HAP-1 (cell line): ENCODE measurements around the gene RAB7B.

ENCODE experiments used
- DNase-seq, 2 experiments: peaks; one replicate each; pipeline ENCODE4 v3.0.0-alpha.2; 2016 to 2020; ENCODE audit warnings: low spot score in 2 of 2
- H3K27me3 ChIP-seq: fragments of 250-450 bp; sonication (Bioruptor Pico); 2 replicates; pipeline ENCODE4 v1.5.1; 2020; ENCODE audit warnings: low read depth, mild to moderate bottlenecking, moderate library complexity
- H3K36me3 ChIP-seq: fragments of 250-450 bp; sonication (Bioruptor Pico); replicated peaks from 2 replicates; pipeline ENCODE4 v1.5.1; 2020; ENCODE audit warnings: mild to moderate bottlenecking
- H3K4me1 ChIP-seq: fragments of 250-450 bp; sonication (Bioruptor Pico); 2 replicates; pipeline ENCODE4 v1.5.1; 2020; ENCODE audit warnings: mild to moderate bottlenecking
- H3K4me3 ChIP-seq: fragments of 250-450 bp; sonication (Bioruptor Pico); 2 replicates; pipeline ENCODE4 v1.5.1; 2020; ENCODE audit warnings: mild to moderate bottlenecking, moderate library complexity
- H3K9me3 ChIP-seq: fragments of 250-450 bp; sonication (Bioruptor Pico); 2 replicates; pipeline ENCODE4 v1.5.1; 2020; ENCODE audit warnings: mild to moderate bottlenecking, moderate library complexity
- in situ Hi-C: fragments of 300-500 bp; cut with MboI; formaldehyde crosslinking; loops from 3 replicates; pipeline ENCODE4 v1.14.3; 2020; ENCODE audit warnings: low sequenced_read_pairs, inconsistent platforms, mixed read lengths

RAB7B gene

GRCh38 chr1:205936311-205936710 lies 66.9 kb downstream of the RAB7B start:
- Histone ChIP-seq H3K4me3 (no peak overlapping the region), H3K27me3 (no peaks in the 10 kb centered on the region), H3K4me1 (peaks cover 13% of the 10 kb centered on the region), H3K36me3 (no peaks in the 10 kb centered on the region), H3K9me3 (no peaks in the 10 kb centered on the region)
- DNase-seq = no peak
- in situ Hi-C loops = no loop called here

GRCh38 chr1:205935869-205936268 lies 67.3 kb downstream of the RAB7B start:
- DNase-seq = no peak
- in situ Hi-C loops = no loop called here
- Histone ChIP-seq H3K27me3 (no peaks in the 10 kb centered on the region), H3K9me3 (no peaks in the 10 kb centered on the region), H3K4me3 (no peak overlapping the region), H3K4me1 (peaks cover 13% of the 10 kb centered on the region), H3K36me3 (no peaks in the 10 kb centered on the region)

GRCh38 chr1:205934788-205935187 lies 68.4 kb downstream of the RAB7B start:
- no peaks in the 10 kb centered on the region for H3K27me3 ChIP-seq
- no peak overlapping the region for H3K4me3 ChIP-seq
- DNase-seq = no peak
- H3K36me3 ChIP-seq = no peaks in the 10 kb centered on the region
- H3K4me1 ChIP-seq = peaks cover 13% of the 10 kb centered on the region
- H3K9me3 ChIP-seq = no peaks in the 10 kb centered on the region
- in situ Hi-C loops = loop anchor here (5.0 kb wide), 1 partner anchor 33 kb away; no protein-coding TSS in a partner anchor

- DNase-seq = peak; percentile 57 to 64
- no peak overlapping the region for H3K4me3 ChIP-seq
These were observed 69.2 kb downstream of the RAB7B start for GRCh38 chr1:205933671-205934618.

GRCh38 chr1:205932776-205933175 lies 70.4 kb downstream of the RAB7B start:
- Histone ChIP-seq H3K27me3 (no peaks in the 10 kb centered on the region), H3K4me1 (peaks cover 11% of the 10 kb centered on the region), H3K4me3 (no peak overlapping the region), H3K9me3 (no peaks in the 10 kb centered on the region), H3K36me3 (no peaks in the 10 kb centered on the region)
- in situ Hi-C loops = loop anchor here (5.0 kb wide), 1 partner anchor 35 kb away; no protein-coding TSS in a partner anchor
- no peak for DNase-seq

More at GRCh38 chr1:205933671-205934618, 69.2 kb downstream of the RAB7B start:
- H3K9me3 ChIP-seq = no peaks in the 10 kb centered on the region
- peaks cover 11% of the 10 kb centered on the region for H3K4me1 ChIP-seq
- in situ Hi-C loops = loop anchor here (5.0 kb wide), 1 partner anchor 33 kb away; no protein-coding TSS in a partner anchor
- H3K36me3 ChIP-seq = no peaks in the 10 kb centered on the region
- no peaks in the 10 kb centered on the region for H3K27me3 ChIP-seq

GRCh38 chr1:205930799-205931281 lies 72.4 kb downstream of the RAB7B start:
- H3K9me3 ChIP-seq = no peaks in the 10 kb centered on the region
- no peaks in the 10 kb centered on the region for H3K36me3 ChIP-seq
- H3K4me1 ChIP-seq = peaks cover 11% of the 10 kb centered on the region
- DNase-seq = no peak
- in situ Hi-C loops = loop anchor here (5.0 kb wide), 1 partner anchor 36 kb away; no protein-coding TSS in a partner anchor
- H3K27me3 ChIP-seq = no peaks in the 10 kb centered on the region
- no peak overlapping the region for H3K4me3 ChIP-seq

GRCh38 chr1:205930195-205930577 lies 73.0 kb downstream of the RAB7B start:
- DNase-seq = no peak
- H3K36me3 ChIP-seq = no peaks in the 10 kb centered on the region
- in situ Hi-C loops = loop anchor here (5.0 kb wide), 1 partner anchor 37 kb away; no protein-coding TSS in a partner anchor
- H3K4me3 ChIP-seq = no peak overlapping the region
- H3K4me1 ChIP-seq = peaks cover 11% of the 10 kb centered on the region
- no peaks in the 10 kb centered on the region for H3K27me3 ChIP-seq
- no peaks in the 10 kb centered on the region for H3K9me3 ChIP-seq

- Histone ChIP-seq H3K36me3 (no peaks in the 10 kb centered on the region), H3K9me3 (no peaks in the 10 kb centered on the region), H3K4me3 (no peak overlapping the region), H3K27me3 (no peaks in the 10 kb centered on the region), H3K4me1 (peaks cover 11% of the 10 kb centered on the region)
- no peak for DNase-seq
- in situ Hi-C loops = loop anchor here (5.0 kb wide), 1 partner anchor 38 kb away; no protein-coding TSS in a partner anchor
These were observed 73.5 kb downstream of the RAB7B start for GRCh38 chr1:205929496-205930194.

- Histone ChIP-seq H3K4me3 (no peak overlapping the region), H3K36me3 (no peaks in the 10 kb centered on the region), H3K4me1 (peaks cover 3% of the 10 kb centered on the region), H3K9me3 (no peaks in the 10 kb centered on the region), H3K27me3 (no peaks in the 10 kb centered on the region)
- in situ Hi-C loops = no loop called here
- DNase-seq = no peak
These were observed 74.9 kb downstream of the RAB7B start for GRCh38 chr1:205928317-205928716.

- DNase-seq = no peak
- Histone ChIP-seq H3K4me3 (no peak overlapping the region), H3K27me3 (no peaks in the 10 kb centered on the region), H3K36me3 (no peaks in the 10 kb centered on the region), H3K4me1 (no peaks in the 10 kb centered on the region), H3K9me3 (no peaks in the 10 kb centered on the region)
- in situ Hi-C loops = no loop called here
These were observed 75.5 kb downstream of the RAB7B start for GRCh38 chr1:205927676-205928075.

GRCh38 chr1:205927247-205927646 lies 75.9 kb downstream of the RAB7B start:
- Histone ChIP-seq H3K36me3 (no peaks in the 10 kb centered on the region), H3K27me3 (no peaks in the 10 kb centered on the region), H3K4me1 (no peaks in the 10 kb centered on the region), H3K4me3 (no peak overlapping the region), H3K9me3 (no peaks in the 10 kb centered on the region)
- in situ Hi-C loops = no loop called here
- DNase-seq = no peak
